ENCODE measurements around the gene NBPF1.

DNA sequence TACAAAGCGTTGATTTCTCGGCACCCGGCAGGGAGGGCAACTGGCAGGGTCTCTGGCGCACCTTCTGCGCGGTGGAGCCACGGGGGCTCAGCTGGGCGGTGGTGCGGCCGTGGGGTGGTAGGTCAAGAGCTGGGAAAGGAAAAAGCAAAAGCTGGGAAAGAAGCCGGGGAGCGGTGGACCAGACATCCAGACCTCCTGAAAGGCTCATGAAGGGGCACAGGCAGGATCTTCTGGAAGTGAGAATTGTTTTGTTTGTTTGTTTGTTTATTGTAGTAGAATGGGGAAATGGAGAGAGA lies 92.1 kb downstream of the NBPF1 start:
- TF ChIP-seq POLR2A (IDR thresholded peaks at IDR 0.05; ENCODE audit: borderline replicate concordance, extremely low read depth, insufficient read depth, insufficient read length), result no peak
- TF ChIP-seq, protein P1, sequence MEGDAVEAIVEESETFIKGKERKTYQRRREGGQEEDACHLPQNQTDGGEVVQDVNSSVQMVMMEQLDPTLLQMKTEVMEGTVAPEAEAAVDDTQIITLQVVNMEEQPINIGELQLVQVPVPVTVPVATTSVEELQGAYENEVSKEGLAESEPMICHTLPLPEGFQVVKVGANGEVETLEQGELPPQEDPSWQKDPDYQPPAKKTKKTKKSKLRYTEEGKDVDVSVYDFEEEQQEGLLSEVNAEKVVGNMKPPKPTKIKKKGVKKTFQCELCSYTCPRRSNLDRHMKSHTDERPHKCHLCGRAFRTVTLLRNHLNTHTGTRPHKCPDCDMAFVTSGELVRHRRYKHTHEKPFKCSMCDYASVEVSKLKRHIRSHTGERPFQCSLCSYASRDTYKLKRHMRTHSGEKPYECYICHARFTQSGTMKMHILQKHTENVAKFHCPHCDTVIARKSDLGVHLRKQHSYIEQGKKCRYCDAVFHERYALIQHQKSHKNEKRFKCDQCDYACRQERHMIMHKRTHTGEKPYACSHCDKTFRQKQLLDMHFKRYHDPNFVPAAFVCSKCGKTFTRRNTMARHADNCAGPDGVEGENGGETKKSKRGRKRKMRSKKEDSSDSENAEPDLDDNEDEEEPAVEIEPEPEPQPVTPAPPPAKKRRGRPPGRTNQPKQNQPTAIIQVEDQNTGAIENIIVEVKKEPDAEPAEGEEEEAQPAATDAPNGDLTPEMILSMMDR (IDR thresholded peaks at IDR 0.05 in 2 of 3, conservative IDR thresholded peaks at IDR 0.05 in 1 of 3; ENCODE audit: borderline replicate concordance in 1 of 3, insufficient read depth in 1 of 3, low read depth in 2 of 3, low read length in 2 of 3), result no peak
- TF ChIP-seq, protein P2, sequence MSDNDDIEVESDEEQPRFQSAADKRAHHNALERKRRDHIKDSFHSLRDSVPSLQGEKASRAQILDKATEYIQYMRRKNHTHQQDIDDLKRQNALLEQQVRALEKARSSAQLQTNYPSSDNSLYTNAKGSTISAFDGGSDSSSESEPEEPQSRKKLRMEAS (IDR thresholded peaks at IDR 0.05), result no peak
